IPS-20b (cell line): ENCODE measurements around the gene MRPS5.

Experiments
- H3K27ac ChIP-seq: one replicate; pipeline ENCODE4 v1.5.1; 2013; ENCODE audit warnings: low read length
- H3K27me3 ChIP-seq: 2 replicates; pipeline ENCODE4 v1.6.1; 2013; ENCODE audit warnings: mild to moderate bottlenecking, low read length, inconsistent platforms; ENCODE audit not compliant: insufficient read depth
- H3K36me3 ChIP-seq: 2 replicates; pipeline ENCODE4 v1.6.1; 2013; ENCODE audit warnings: low read depth, mild to moderate bottlenecking, inconsistent platforms, low read length, moderate library complexity; ENCODE audit not compliant: insufficient read depth
- H3K4me1 ChIP-seq: 2 replicates; pipeline ENCODE4 v1.6.1; 2013; ENCODE audit warnings: mild to moderate bottlenecking, control low read depth, inconsistent platforms, low read length, moderate library complexity; ENCODE audit not compliant: insufficient read depth
- H3K4me3 ChIP-seq: 2 replicates; pipeline ENCODE4 v1.5.1; 2013; ENCODE audit warnings: mild to moderate bottlenecking, low read length, inconsistent platforms
- H3K9ac ChIP-seq: 2 replicates; pipeline ENCODE4 v1.6.1; 2013; ENCODE audit warnings: low read depth, mild to moderate bottlenecking, inconsistent platforms, low read length, moderate library complexity
- H3K9me3 ChIP-seq: 2 replicates; pipeline ENCODE4 v1.6.1; 2013; ENCODE audit warnings: mild to moderate bottlenecking, low read depth, low read length, inconsistent platforms; ENCODE audit not compliant: insufficient read depth

Gene MRPS5

DNA sequence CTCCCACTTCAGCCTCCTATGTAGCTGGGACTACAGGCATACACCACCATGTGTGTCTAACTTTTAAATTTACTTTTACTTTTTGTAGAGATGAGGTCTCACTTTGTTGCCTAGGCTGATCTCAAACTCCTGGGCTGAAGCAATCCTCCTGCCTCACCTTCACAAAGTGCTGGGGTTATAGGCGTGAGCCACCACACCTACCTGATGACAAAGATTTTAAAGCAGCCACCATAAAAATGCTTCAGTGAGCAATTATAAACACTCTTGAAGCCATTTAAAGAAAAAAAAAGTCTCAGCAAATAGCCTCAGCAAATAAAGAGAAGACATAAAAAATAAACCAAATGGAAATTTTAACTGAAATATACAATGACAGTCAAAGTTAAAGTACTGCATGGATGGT is 35.6 kb downstream of the MRPS5 start:
- no peaks in the 10 kb centered on the region for H3K9me3 ChIP-seq
- H3K27ac ChIP-seq, result no peak overlapping the region
- H3K27me3 ChIP-seq, result no peaks in the 10 kb centered on the region
- H3K4me1 ChIP-seq, result no peaks in the 10 kb centered on the region
- peaks cover 54% of the 10 kb centered on the region for H3K36me3 ChIP-seq
- H3K4me3 ChIP-seq, result no peak overlapping the region
- H3K9ac ChIP-seq, result no peak overlapping the region

DNA sequence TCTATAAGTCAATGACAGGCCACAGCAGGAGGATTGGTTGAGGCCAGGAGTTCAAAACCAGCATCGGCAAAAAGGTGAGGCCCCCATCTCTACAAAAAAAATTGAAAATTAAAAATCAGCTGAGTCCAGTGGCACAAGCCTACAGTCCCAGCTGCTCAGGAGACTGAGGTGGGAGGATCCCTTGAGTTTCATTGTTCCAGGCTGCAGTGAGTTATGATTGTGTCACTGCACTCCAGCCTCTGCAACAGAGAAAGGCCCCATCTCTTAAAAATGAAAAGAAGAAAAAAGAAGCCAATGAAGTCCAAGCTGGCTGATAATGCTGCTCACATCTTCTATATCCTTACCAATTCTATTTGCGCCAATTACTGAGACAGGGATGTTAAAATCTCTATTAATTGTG is 39.1 kb downstream of the MRPS5 start:
- no peak overlapping the region for H3K4me3 ChIP-seq
- peaks cover 13% of the 10 kb centered on the region; the same call in 1 of the 2 replicates for H3K27me3 ChIP-seq
- H3K4me1 ChIP-seq, result peaks cover 7% of the 10 kb centered on the region; the same call in 1 of the 2 replicates
- no peaks in the 10 kb centered on the region; the same call in 1 of the 2 replicates for H3K9me3 ChIP-seq
- H3K9ac ChIP-seq, result no peak overlapping the region
- peaks cover 26% of the 10 kb centered on the region for H3K36me3 ChIP-seq
- no peak overlapping the region for H3K27ac ChIP-seq

DNA sequence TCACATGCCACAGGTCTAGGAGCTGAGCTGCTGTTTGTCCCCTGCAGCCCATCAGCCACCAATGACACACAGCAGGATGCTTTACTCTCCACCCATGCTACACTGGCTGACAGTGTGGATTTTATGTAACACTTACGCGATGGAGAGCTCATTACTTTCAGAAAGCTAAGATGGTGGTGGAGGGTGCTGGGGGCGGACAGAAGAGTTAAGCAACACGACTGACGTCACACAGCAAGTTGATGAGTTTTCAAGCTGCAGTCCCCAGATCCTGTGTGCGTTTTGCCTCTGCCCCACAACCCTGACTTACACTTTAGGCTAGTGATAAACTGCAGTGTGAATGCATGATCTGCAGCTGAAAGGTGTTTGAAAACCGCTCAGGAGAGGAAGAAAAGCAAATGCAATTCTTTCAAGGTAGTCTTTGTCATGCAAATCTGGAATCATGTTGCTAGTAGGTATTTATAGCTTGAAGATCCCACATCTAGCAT is 42.4 kb downstream of the MRPS5 start:
- Histone ChIP-seq H3K27me3 (peaks cover 34% of the 10 kb centered on the region; the same call in 1 of the 2 replicates), H3K9me3 (no peaks in the 10 kb centered on the region; the same call in 1 of the 2 replicates), H3K4me1 (peaks cover 7% of the 10 kb centered on the region; the same call in 1 of the 2 replicates), H3K27ac (no peak overlapping the region), H3K9ac (no peak overlapping the region), H3K36me3 (no peaks in the 10 kb centered on the region), H3K4me3 (peak overlapping the region; percentile 51)

DNA sequence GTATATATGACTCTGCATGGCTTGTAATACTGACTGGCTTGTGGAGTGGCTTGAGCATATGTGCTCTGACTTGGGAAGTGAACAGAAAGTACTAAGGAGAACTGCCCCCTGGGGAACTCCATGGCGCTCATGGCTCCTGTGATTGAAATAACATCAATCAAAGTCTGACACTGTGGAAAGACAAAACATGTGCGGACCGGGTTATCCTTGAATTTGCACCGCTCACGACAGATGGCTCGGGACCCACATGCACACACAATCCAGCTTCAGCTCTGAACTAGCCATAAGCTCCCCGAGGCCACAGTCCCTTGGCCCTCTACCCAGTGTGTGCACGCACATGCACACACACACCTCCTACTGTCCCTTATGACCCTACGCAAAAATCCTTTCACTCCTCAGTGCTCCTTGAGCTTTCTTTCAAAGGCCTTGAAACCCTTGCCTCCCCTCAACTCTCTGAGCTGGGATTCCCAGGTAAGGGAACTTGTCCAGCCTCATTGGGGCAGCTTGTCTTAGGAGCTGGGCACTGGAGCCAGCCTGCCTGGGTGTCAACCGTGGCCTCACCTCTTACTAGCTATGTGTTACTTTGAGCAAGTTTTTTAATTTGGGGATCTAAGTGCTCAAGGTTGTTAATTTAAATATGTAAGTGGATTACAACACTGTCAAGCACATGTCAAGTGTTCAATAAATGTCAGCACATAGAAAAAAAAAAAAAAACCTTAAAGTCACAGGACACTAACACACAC is 43.6 kb downstream of the MRPS5 start:
- Histone ChIP-seq H3K9me3 (no peaks in the 10 kb centered on the region; the same call in 1 of the 2 replicates), H3K27me3 (peaks cover 34% of the 10 kb centered on the region; the same call in 1 of the 2 replicates), H3K4me3 (no peak overlapping the region), H3K4me1 (peaks cover 7% of the 10 kb centered on the region; the same call in 1 of the 2 replicates), H3K9ac (no peak overlapping the region), H3K36me3 (no peaks in the 10 kb centered on the region), H3K27ac (no peak overlapping the region)

DNA sequence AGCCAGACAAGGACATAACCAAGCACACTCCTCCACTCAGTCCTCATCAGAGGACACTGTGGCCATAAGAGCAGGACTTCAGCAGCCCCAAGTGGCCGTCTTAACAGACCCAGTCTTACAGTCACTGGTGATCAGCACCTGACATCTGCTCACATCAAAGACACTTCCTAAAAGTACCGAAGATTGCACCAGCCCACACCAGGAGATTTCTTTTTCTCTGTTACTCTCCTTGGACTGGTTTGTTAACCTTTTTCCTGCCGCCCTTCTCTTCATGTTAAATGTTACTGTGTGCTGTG is 44.1 kb downstream of the MRPS5 start:
- Histone ChIP-seq H3K9me3 (no peaks in the 10 kb centered on the region; the same call in 1 of the 2 replicates), H3K9ac (peak overlapping the region; percentile 48; the same call in 1 of the 2 replicates), H3K4me3 (peak overlapping the region; percentile 74; the same call in 1 of the 2 replicates), H3K4me1 (peaks cover 7% of the 10 kb centered on the region; the same call in 1 of the 2 replicates), H3K36me3 (no peaks in the 10 kb centered on the region), H3K27ac (no peak overlapping the region), H3K27me3 (peaks cover 34% of the 10 kb centered on the region; the same call in 1 of the 2 replicates)

DNA sequence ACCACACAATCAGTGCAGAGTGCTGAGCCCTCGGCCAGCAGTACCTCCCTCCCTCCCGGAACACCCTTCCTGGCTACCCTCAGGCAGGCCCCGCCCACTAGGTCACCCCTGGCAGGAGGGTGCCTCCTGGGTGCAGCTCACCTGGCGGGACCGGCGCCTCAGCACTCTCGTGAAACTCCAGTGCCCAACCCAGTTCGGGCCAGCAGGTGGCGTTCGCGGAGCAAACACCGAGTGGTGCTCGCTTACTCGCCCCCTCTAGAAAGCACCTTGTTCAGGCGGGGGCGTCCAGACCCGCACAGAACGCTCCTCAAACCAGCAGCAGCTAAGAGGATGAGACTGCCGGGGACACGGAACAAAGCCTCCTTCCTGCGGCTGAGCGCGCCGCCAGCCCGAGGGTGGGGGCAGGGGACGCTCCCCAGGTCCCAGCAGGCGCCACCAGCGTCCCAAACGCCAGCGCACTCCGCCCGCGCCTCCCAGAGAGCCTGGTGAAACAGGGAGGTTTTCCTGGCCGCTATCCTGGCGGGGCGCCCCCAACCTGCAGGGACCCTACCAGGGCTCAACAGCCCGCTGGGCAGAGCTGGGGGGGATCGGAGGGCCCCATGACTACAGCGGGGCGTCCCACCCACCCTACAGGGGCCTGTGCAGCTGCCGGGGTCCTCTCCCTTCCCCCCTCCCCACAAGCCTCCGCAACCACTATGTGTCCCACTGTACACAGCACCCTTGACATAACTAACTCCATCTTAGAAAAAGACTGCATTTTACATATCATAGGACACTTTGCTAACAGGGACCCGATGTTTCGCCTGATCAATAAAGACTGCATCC is 44.7 kb downstream of the MRPS5 start:
- Histone ChIP-seq H3K27ac (no peak overlapping the region), H3K4me3 (peak overlapping the region; percentile 74; the same call in 1 of the 2 replicates), H3K36me3 (no peaks in the 10 kb centered on the region), H3K4me1 (peaks cover 7% of the 10 kb centered on the region; the same call in 1 of the 2 replicates), H3K9me3 (no peaks in the 10 kb centered on the region; the same call in 1 of the 2 replicates), H3K27me3 (peaks cover 34% of the 10 kb centered on the region; the same call in 1 of the 2 replicates), H3K9ac (peak overlapping the region; percentile 48)

DNA sequence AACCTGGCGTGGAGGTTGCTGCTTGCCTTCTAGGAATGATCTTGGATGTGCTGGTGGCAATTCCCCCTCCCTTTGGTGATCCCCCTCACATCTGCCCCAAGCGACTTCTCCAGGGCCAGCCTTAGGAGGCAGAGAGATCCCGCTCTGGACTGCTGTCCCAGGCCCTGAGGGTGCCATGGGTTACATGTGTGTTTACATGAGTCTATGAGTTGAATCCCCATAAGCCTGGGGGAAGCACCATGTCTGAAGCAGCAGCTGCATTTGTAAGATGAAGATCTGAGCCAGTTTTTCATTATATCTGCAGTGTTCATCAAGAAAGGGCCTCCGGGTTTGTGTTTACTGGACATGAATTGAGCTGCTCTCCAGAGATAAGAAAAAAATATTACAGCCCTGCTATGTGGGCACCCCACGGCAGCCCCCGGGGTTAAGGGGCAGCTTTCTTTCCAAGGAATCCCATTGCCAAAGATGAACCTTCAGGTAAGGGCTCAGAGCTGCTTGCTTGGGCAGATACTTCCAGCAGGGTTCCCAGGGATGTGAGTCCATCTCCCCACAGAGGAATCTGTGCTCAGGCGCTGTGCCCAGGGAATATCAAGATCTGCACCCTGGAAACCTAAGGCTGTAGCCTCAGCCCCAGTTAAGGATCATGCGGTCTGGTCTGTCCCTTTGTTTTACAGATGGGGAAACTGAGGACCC is 46.0 kb downstream of the MRPS5 start:
- Histone ChIP-seq H3K9me3 (no peaks in the 10 kb centered on the region; the same call in 1 of the 2 replicates), H3K27ac (no peak overlapping the region), H3K4me1 (peaks cover 7% of the 10 kb centered on the region; the same call in 1 of the 2 replicates), H3K4me3 (no peak overlapping the region), H3K27me3 (peaks cover 34% of the 10 kb centered on the region; the same call in 1 of the 2 replicates), H3K36me3 (no peaks in the 10 kb centered on the region), H3K9ac (no peak overlapping the region)

DNA sequence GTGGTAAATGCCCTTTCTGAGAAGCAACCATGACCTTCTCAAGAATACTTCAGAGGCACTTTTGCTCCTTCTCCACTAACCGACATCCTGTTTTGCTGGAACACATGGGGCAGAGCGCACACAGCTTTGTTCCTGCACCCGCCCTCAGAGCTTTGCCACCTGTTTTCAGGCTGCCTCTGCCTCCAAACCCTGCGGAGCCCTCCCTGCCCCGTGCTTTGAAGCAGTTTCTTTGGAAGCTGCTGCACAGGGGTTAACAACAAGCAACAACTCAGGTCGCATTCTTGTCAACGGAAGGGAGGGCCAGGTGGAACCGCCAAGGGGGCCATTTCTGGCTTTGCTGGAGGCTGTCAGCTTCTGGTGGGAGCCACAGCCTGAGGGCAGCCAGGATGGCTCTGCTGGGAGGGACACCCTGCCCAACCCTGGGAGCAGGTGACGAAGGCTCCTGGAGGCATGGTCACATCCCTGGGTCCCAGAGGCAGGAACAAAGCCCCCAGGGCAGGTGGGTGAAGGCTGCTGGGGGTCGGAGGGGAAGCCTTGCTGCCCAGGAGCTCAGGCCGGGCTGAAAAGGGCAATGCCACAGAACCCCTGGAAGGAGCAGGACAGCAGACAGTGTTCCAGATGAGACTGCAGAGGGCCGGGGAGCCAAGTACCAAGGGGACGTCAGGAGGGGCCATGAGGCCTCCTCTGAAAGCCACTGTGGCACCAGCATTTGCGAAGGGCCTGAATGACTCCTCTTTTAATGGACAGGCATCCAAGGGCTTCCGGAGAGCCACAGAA is 46.8 kb downstream of the MRPS5 start:
- Histone ChIP-seq H3K4me1 (peaks cover 7% of the 10 kb centered on the region; the same call in 1 of the 2 replicates), H3K27ac (no peak overlapping the region), H3K27me3 (peaks cover 34% of the 10 kb centered on the region; the same call in 1 of the 2 replicates), H3K9me3 (no peaks in the 10 kb centered on the region), H3K9ac (no peak overlapping the region), H3K4me3 (no peak overlapping the region), H3K36me3 (no peaks in the 10 kb centered on the region)

DNA sequence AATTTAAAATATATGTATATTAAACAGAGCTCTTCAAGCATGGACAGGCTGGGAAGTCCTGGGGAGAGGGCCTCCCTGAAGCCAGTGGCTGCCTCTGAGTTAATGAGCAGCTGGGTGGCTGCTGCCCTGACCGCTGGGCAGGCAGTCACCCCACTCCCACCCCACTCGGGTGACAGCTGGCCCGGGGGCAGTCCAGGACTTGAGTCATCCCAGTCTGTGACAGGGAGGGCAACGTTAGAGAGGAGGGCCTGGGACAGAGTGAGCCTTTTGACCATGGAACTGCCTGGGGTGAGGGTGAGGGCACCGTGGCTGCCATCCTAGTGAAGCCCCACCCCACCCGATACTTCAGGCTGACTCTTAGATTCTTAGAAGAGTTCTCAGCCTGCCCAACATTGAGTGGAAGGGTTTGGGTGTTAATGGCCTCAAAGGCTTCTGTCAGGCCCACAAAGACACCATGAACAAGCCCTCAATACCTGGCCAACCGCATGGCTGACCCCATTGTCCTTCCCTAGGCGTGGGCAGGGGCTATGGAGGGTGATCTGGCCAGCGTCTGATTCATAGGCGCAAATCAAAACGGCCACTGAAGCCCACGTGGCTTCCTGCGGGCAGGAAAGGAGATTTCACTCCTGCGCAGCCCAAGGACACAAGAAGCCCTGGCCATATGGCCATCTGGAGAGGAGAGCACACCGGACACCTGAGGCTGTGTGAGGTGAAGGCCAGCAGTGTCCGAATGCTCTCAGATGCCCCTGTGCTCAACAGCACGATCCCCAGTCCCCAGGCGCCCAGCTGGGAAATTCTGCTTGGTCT is 47.5 kb downstream of the MRPS5 start:
- H3K36me3 ChIP-seq, result no peaks in the 10 kb centered on the region
- H3K4me1 ChIP-seq, result peaks cover 3% of the 10 kb centered on the region; the same call in 1 of the 2 replicates
- H3K4me3 ChIP-seq, result no peak overlapping the region
- H3K27ac ChIP-seq, result no peak overlapping the region
- no peak overlapping the region for H3K9ac ChIP-seq
- H3K9me3 ChIP-seq, result no peaks in the 10 kb centered on the region
- peaks cover 34% of the 10 kb centered on the region; the same call in 1 of the 2 replicates for H3K27me3 ChIP-seq

DNA sequence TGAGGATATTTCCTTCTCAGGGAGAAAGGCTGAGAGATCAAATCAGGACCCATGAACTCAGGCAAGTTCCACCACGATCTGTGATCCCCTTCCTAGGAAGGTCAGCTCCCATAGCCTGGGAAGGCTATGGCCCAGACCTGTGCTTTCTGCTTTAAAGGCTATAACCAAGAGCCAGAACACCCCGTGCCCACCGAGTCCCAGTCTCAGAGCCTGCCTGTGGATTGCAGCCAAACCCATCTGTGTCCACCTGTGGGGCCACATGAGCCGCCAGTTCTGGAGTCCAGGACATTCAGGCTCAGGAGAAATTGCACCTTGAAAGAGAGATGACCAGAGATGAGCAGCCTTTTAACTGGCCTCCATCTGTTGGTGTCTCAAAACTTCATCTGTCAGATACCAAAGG is 49.2 kb downstream of the MRPS5 start:
- Histone ChIP-seq H3K9me3 (no peaks in the 10 kb centered on the region), H3K9ac (no peak overlapping the region), H3K4me1 (no peaks in the 10 kb centered on the region), H3K27me3 (peaks cover 20% of the 10 kb centered on the region; the same call in 1 of the 2 replicates), H3K27ac (no peak overlapping the region), H3K36me3 (no peaks in the 10 kb centered on the region), H3K4me3 (no peak overlapping the region)
